ENCODE data around the gene ASCL5. TPM values are rescaled to one million over a fixed set of nuclear protein-coding genes. Genes with fewer than 3 reads are reported as not detected.

ASCL5 gene
- polyA plus RNA-seq, 3 donors from 2014 or later: 0.11 TPM; not detected in 2

DNA sequence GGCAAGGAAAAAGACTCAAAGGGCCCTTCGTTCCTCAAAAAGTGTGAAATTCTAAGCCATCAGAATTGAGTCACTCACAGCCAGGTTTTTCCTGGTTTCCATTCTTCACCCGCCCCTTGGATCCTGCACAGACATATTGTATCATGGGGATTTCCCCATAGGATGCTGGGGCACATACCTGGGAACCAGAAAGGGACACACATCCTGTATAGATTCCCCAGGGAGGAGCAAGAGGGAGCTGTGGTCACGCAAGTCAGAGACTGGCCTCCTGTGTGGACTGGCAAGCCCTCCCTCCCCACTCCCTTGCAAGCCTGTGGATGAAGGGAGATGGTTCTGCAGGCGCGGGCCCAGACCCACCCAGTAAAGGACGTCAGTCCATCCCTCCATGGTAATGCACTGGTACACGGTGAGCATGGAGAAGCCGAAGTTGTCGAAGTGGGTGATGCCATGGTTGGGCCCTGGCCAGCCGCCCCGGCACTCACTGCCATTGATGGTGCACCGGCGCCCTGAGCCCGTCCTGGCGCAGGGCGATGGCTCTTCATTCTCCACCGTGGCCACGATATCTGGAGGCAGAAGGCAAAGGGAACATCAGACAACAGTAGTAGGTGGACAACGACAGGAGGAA lies 38.0 kb downstream of the ASCL5 start:
- Mint-ChIP-seq H3K27me3 (ENCODE audit: low read depth in 3 of 3) (peaks cover 0 to 19% (median 0%) of the 10 kb centered on the region in 3 donors), H3K36me3 (no peaks in the 10 kb centered on the region), H3K9me3 (no peaks in the 10 kb centered on the region), H3K4me1 (no peaks in the 10 kb centered on the region), H3K27ac (no peak overlapping the region), H3K4me3 (no peak overlapping the region)
- no peak for DNase-seq

DNA sequence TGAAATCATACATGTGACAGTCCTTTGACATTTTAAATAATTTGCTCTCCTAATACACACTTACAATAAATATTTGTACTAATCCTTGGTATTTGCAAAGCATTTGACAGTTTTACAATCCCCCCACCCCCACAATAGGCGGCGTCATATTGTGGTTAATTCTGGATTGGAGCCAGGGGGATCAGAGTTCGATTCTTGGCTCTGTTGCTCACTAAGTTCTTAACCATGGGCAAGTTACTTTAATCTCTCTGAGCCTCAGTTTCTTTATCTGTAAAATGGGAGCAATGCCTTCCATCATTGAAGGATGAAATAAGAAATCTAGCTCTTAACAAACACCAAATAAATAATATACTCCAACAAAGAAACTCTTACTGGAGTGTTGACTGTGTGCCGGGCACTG lies 38.6 kb downstream of the ASCL5 start:
- no peaks in the 10 kb centered on the region for H3K9me3 Mint-ChIP-seq
- DNase-seq: no peak
- no peak overlapping the region for H3K27ac Mint-ChIP-seq
- peaks cover 0 to 15% (median 0%) of the 10 kb centered on the region in 3 donors for H3K27me3 Mint-ChIP-seq (ENCODE audit: low read depth in 3 of 3)
- H3K4me3 Mint-ChIP-seq: no peak overlapping the region
- H3K36me3 Mint-ChIP-seq: no peaks in the 10 kb centered on the region
- no peaks in the 10 kb centered on the region for H3K4me1 Mint-ChIP-seq

DNA sequence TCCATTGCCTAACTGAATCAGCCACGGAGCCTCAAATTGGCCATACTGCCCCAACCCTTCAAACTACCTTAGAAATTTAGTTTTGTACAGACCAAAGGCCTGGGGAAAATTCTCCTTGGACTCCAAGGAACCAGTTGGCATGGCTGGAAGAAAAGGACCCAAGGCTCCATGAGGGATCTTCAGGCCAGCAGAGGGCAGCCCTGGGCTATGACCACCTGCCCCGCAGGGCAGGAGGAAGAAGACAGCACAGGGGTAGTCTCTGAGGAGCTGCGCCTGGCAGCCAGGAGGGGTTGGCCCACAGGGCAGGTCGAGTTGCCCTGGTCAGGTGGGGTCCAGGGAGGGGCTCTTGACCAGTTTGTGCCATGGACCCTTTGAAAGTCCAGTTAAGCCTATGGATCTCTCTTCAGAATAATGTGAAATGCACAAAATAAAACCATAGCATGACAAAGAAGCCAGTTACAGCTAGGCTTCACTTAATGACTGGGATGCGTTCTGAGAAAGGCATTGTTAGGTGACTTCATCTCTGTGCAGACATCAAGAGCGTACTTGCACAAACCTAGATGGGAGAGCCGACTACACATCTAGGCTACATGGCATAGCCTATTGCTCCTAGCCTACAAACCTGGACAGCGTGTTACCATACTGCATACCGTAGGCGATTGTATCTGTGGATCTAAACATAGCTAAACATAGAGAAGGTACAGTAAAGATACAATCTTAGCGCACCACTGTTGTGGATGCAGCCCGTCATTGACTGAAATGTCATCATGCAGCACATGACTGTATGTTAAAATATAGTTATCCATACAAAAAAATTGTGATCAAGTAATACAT lies 40.9 kb downstream of the ASCL5 start:
- peak in 2 of 3 donors; percentile 2 to 24 for DNase-seq
- H3K36me3 Mint-ChIP-seq: no peaks in the 10 kb centered on the region
- no peaks in the 10 kb centered on the region for H3K4me1 Mint-ChIP-seq
- no peak overlapping the region for H3K27ac Mint-ChIP-seq
- no peak overlapping the region for H3K4me3 Mint-ChIP-seq
- H3K9me3 Mint-ChIP-seq: no peaks in the 10 kb centered on the region
- peaks cover 1 to 10% (median 1%) of the 10 kb centered on the region in 3 donors for H3K27me3 Mint-ChIP-seq (ENCODE audit: low read depth in 3 of 3)

DNA sequence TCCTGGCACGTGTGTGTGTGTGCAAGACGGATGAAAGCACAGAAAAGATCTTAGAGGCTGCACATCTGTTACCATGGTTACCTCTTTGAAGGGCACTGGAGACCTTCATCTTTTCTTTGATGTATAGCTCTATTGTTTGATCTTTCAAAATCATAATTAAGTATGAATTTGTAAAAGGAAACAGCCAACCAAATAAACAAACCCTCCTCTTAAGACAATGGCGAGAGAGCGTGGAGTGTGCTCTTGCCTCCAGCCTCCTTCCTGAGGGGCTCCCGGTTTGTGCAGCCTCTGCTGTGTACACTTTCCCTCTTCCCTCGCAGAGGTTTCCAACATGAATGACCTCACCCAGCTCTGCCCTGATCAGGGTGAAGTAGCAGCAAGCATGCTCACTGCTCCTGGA lies 42.7 kb downstream of the ASCL5 start:
- no peak overlapping the region for H3K27ac Mint-ChIP-seq
- H3K9me3 Mint-ChIP-seq: no peaks in the 10 kb centered on the region
- no peak overlapping the region for H3K4me3 Mint-ChIP-seq
- H3K4me1 Mint-ChIP-seq: no peaks in the 10 kb centered on the region
- peaks cover 1 to 9% (median 1%) of the 10 kb centered on the region in 3 donors for H3K27me3 Mint-ChIP-seq (ENCODE audit: low read depth in 3 of 3)
- no peaks in the 10 kb centered on the region for H3K36me3 Mint-ChIP-seq
- no peak for DNase-seq

DNA sequence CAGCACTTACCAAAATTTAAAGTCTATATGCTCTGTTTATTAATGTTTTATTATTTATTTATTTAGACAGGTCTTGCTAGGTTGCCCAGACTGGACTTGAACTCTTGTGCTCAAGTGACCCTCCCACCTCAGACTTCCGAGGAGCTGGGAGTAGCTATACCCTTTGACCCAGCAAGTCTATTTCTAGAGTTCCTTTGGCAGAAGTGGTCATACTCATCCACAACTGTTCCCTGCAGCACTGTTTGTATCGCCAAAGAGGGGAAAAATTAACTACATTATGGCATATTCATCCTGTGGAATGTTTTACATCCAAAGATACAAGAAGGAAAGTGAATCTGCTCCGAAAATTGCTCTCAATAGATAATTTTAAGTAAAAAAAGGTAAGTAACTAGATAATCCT lies 43.2 kb downstream of the ASCL5 start:
- Mint-ChIP-seq H3K9me3 (no peaks in the 10 kb centered on the region), H3K4me1 (no peaks in the 10 kb centered on the region), H3K4me3 (no peak overlapping the region), H3K27me3 (ENCODE audit: low read depth in 3 of 3) (peaks cover 1 to 5% (median 1%) of the 10 kb centered on the region in 3 donors), H3K27ac (no peak overlapping the region), H3K36me3 (no peaks in the 10 kb centered on the region)
- DNase-seq: no peak

GRCh38 chr1:201080135-201080534 lies 46.8 kb downstream of the ASCL5 start:
- no peaks in the 10 kb centered on the region for H3K9me3 Mint-ChIP-seq
- no peaks in the 10 kb centered on the region for H3K4me1 Mint-ChIP-seq
- peaks cover 3 to 5% (median 3%) of the 10 kb centered on the region in 3 donors for H3K27me3 Mint-ChIP-seq (ENCODE audit: low read depth in 3 of 3)

GRCh38 chr1:201077736-201078135 lies 49.2 kb downstream of the ASCL5 start:
- Mint-ChIP-seq H3K9me3 (peaks cover 0 to 2% (median 0%) of the 10 kb centered on the region in 6 donors), H3K27ac (no peak overlapping the region), H3K4me1 (no peaks in the 10 kb centered on the region), H3K36me3 (no peaks in the 10 kb centered on the region), H3K4me3 (no peak overlapping the region), H3K27me3 (ENCODE audit: low read depth in 3 of 3) (peaks cover 0 to 5% (median 3%) of the 10 kb centered on the region in 3 donors)
- DNase-seq: no peak

More at GRCh38 chr1:201080135-201080534, 46.8 kb downstream of the ASCL5 start:
- H3K4me3 Mint-ChIP-seq: no peak overlapping the region
- no peaks in the 10 kb centered on the region for H3K36me3 Mint-ChIP-seq
- no peak for DNase-seq
- no peak overlapping the region for H3K27ac Mint-ChIP-seq

DNA sequence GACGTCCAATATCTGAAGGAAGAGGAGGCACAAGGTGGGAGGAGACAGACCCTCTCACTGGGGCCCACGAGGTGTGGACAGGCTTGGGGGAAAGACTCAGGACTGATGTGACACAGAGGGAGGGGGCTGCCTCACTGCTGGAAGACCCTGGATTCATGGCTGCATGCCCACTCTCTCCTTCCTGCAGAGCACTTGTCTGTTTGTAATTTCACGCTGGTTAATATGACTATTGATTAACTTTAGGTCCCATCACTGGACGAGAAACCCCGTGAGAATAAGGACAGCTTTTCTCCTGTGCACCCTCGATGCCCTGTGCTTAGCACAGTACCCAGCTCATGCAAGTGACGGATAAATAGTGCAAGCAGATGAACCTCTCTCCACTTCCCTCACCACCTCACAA lies 49.9 kb downstream of the ASCL5 start:
- H3K27ac Mint-ChIP-seq: no peak overlapping the region
- H3K4me3 Mint-ChIP-seq: no peak overlapping the region
- H3K36me3 Mint-ChIP-seq: no peaks in the 10 kb centered on the region
- H3K27me3 Mint-ChIP-seq (ENCODE audit: low read depth in 3 of 3): peaks cover 0 to 6% (median 3%) of the 10 kb centered on the region in 3 donors
- DNase-seq: no peak
- H3K4me1 Mint-ChIP-seq: no peaks in the 10 kb centered on the region
- peaks cover 0 to 2% (median 0%) of the 10 kb centered on the region in 6 donors for H3K9me3 Mint-ChIP-seq

DNA sequence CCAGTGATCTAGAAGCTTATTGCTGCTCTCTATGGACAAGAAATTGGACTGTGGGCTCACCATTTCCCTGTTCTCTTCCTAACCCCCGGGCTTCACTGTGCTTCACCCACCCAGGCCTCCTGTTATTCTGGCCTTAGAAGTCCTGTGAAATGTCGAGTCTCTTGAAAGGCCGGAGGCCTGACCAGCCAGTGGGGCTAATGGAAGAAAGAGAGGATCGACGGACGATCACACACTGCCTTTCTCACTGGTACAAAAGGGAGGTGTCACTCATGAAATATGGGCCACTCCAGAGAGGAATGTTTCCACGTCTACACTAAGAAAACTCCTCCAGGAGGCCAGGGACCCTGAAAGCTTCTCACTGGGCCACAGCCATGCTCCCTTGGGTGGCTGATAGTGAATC lies 50.9 kb downstream of the ASCL5 start:
- Mint-ChIP-seq H3K9me3 (peaks cover 0 to 2% (median 0%) of the 10 kb centered on the region in 6 donors), H3K27ac (no peak overlapping the region), H3K27me3 (ENCODE audit: low read depth in 3 of 3) (peaks cover 0 to 5% (median 3%) of the 10 kb centered on the region in 3 donors), H3K4me1 (no peaks in the 10 kb centered on the region), H3K36me3 (no peaks in the 10 kb centered on the region), H3K4me3 (no peak overlapping the region)
- no peak for DNase-seq

DNA sequence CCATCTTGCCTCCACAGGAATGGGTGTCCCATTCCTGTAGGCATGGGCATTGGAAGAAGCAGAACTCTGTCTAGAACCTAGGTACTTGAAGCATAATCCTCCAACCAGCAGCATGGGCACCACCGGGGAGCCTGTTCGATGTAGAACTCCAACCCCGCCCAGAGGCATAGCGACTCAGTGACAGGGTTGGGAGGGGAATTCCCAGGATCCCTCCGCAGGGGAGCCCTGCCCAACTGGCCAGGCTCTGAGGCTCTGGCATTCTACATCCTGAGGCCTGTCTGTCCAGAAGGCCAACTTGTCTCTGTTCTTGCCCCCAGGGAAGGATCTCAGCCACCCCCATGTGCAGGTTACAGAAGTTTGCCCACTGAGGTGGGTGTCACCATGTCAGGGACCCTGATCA lies 53.0 kb downstream of the ASCL5 start:
- H3K27ac Mint-ChIP-seq: no peak overlapping the region
- H3K9me3 Mint-ChIP-seq: peaks cover 0 to 2% (median 0%) of the 10 kb centered on the region in 6 donors
- H3K36me3 Mint-ChIP-seq: no peaks in the 10 kb centered on the region
- no peak overlapping the region for H3K4me3 Mint-ChIP-seq
- DNase-seq: no peak
- H3K27me3 Mint-ChIP-seq (ENCODE audit: low read depth in 3 of 3): peaks cover 0 to 5% (median 3%) of the 10 kb centered on the region in 3 donors
- no peaks in the 10 kb centered on the region for H3K4me1 Mint-ChIP-seq

DNA sequence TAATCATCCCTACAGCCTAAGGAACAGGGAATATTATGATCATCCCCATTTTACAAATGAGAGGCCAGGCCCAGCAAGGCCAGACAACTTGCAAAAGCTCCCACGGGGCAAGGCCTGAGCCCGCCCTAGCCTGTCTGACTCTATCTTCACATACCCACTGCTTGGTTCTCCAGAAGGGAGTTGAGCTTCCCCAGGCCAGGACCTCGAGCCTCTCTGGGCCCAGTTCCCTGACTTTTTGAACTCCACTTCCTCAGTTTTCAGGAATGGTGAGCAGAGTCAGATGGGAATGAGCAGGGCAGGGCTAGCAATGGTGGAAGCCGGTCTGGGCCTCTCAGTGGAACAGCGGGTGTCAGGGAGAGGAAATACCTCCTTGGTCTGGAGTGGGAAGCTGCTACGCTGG lies 54.1 kb downstream of the ASCL5 start:
- Mint-ChIP-seq H3K9me3 (peaks cover 0 to 2% (median 0%) of the 10 kb centered on the region in 6 donors), H3K36me3 (no peaks in the 10 kb centered on the region), H3K27ac (no peak overlapping the region), H3K4me3 (no peak overlapping the region), H3K4me1 (no peaks in the 10 kb centered on the region), H3K27me3 (ENCODE audit: low read depth in 3 of 3) (peaks cover 0 to 3% (median 2%) of the 10 kb centered on the region in 3 donors)
- DNase-seq: no peak

DNA sequence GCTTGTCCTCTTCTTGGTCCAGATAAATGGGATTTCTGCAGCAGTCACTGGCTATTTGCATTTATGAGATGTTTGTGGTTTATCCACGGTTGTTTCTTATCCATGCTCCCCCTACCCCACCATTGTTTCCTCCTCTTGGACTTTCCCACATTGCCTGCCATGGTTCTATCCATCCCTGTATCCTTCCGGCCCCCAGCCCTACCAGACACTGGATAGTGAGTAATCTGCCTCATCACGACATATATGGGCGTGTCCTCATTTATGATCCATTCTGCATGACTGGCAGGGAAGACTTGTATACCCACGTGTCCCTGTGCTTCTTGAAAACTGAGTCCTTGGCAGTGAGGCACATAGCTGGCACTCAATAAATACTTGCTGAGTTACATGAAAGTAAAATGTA lies 54.8 kb downstream of the ASCL5 start:
- DNase-seq: no peak
- Mint-ChIP-seq H3K36me3 (no peaks in the 10 kb centered on the region), H3K27me3 (ENCODE audit: low read depth in 3 of 3) (peaks cover 0 to 3% (median 2%) of the 10 kb centered on the region in 3 donors), H3K4me3 (no peak overlapping the region), H3K9me3 (peaks cover 0 to 2% (median 0%) of the 10 kb centered on the region in 6 donors), H3K27ac (no peak overlapping the region), H3K4me1 (no peaks in the 10 kb centered on the region)

GRCh38 chr1:201069636-201070035 lies 57.3 kb downstream of the ASCL5 start:
- Mint-ChIP-seq H3K9me3 (no peaks in the 10 kb centered on the region), H3K27ac (no peak overlapping the region), H3K36me3 (no peaks in the 10 kb centered on the region), H3K27me3 (ENCODE audit: low read depth in 3 of 3) (peaks cover 0 to 3% (median 1%) of the 10 kb centered on the region in 3 donors), H3K4me3 (no peak overlapping the region), H3K4me1 (no peaks in the 10 kb centered on the region)
- no peak for DNase-seq

DNA sequence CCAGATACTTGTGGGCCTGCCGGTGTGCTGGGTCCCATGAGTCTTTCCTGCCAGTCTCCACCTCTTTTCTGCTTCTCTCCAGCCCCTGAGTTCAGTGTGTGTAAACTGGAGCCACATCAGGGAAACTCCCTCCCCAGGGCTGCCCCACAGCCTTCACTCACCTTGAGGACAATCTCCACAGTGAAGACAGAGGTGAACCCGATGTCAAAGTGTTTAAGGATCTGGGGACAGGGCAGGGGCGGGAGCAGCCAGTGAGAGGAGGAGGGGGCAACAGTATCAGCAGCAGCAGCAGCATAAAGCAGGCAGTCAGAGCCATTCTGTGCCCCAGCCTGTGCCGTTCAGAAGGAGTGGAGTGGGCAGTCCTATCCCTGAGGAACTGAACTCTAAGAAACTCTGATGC lies 58.0 kb downstream of the ASCL5 start:
- peaks cover 0 to 3% (median 2%) of the 10 kb centered on the region in 3 donors for H3K27me3 Mint-ChIP-seq (ENCODE audit: low read depth in 3 of 3)
- no peaks in the 10 kb centered on the region for H3K36me3 Mint-ChIP-seq
- peaks cover 0 to 1% (median 0%) of the 10 kb centered on the region in 6 donors for H3K9me3 Mint-ChIP-seq
- H3K4me3 Mint-ChIP-seq: no peak overlapping the region
- no peak for DNase-seq
- no peaks in the 10 kb centered on the region for H3K4me1 Mint-ChIP-seq
- H3K27ac Mint-ChIP-seq: no peak overlapping the region
